Retina (tissue), 1 donor: ENCODE results near the gene LMF2.

Experiments used
- DNase-seq: peaks from one replicate; pipeline ENCODE4 v3.0.0-alpha.2; 2016

The LMF2 gene

DNA sequence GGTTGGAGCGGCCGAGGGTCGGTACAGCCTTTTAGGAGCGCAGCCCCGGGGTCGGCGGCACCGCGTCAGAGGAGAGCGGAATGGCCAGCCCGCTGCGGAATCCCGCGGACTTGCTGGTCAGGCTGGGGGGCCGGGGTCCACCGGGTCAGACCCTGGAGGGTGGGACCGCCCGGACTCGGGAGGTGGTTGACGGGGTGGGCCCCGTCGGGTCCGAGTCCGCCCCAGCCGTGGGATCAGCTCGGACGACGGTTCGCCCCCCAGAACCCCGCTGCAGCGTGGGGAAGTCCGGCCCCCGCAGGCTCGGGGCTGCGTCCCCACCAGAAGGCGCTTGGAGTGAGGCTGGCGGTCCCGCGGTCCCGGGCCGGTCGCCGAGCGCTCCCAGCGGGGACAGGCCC lies 26.5 kb downstream of the LMF2 start:
- DNase-seq, result no peak

DNA sequence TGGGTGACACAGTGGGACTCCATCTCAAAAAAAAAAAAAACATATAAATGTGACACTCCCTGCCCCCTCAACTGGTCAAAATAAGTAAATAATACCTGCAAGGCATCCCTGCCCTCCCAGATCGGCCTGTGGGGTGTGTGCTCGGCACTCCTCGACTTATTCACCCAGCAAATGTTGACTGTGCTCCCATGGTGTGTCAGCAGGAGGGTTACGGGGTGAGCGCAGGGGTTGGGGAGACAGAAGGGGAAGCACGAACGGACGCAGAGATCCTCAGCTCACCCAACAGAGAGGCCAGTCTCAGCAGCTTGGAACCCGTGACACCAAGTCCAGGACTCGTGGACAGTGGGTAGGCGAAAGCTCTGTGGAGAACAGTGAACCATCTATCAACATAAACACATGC lies 27.8 kb downstream of the LMF2 start:
- no peak for DNase-seq

DNA sequence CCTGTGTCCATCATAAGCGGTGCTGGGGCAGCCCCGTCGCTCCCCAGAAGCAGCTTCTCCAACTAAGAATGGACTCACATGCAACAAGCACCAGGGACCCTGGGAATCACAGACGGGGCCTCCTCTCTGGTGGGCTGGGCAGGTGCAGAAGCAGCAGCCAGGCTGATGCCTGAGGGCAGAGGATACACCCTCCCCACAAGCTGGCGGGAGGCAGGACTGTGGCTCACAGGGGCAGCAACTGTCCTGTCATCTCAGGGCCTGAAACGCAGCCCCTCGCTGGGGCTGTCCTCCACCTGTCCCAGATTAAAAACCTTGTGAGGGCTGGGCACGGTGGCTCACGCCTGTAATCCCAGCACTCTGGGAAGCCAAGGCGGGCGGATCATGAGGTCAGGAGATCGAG lies 29.6 kb downstream of the LMF2 start:
- no peak for DNase-seq

DNA sequence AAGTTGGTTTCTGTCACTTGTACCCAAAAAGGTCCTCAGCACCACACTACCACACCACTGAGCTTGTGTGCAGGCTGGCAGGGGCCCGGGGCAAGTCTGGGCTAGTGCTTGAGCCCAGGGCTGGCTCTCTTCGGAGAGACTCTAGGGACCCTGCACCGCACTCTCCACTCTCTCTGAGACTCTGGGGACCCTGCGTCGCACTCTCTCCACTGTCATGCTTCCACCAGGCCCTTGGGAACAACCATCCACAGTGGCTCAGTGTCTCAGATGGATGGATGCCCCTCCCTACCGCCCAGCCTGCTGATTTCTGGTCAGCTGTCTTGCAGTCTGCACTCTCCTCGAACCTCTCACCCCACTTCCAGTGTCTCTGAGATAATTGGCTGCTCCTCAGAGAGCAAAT lies 30.6 kb downstream of the LMF2 start:
- no peak for DNase-seq

DNA sequence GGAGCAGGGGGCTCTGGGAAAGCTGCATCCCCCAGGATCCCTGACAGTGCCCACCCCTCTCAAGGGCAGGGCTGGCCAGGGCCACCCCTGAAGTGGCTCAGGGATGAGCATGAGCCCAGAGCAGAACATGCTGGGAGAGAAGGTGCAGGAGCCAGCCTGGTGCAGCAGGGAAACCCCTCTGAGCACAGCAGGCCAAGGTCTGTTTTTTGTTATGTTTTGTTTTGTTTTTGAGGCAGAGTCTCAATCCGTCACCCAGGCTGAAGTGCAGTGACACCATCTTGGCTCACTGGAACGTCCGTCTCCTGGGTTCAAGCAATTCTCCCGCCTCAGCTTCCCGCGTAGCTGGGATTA lies 31.9 kb downstream of the LMF2 start:
- no peak for DNase-seq

DNA sequence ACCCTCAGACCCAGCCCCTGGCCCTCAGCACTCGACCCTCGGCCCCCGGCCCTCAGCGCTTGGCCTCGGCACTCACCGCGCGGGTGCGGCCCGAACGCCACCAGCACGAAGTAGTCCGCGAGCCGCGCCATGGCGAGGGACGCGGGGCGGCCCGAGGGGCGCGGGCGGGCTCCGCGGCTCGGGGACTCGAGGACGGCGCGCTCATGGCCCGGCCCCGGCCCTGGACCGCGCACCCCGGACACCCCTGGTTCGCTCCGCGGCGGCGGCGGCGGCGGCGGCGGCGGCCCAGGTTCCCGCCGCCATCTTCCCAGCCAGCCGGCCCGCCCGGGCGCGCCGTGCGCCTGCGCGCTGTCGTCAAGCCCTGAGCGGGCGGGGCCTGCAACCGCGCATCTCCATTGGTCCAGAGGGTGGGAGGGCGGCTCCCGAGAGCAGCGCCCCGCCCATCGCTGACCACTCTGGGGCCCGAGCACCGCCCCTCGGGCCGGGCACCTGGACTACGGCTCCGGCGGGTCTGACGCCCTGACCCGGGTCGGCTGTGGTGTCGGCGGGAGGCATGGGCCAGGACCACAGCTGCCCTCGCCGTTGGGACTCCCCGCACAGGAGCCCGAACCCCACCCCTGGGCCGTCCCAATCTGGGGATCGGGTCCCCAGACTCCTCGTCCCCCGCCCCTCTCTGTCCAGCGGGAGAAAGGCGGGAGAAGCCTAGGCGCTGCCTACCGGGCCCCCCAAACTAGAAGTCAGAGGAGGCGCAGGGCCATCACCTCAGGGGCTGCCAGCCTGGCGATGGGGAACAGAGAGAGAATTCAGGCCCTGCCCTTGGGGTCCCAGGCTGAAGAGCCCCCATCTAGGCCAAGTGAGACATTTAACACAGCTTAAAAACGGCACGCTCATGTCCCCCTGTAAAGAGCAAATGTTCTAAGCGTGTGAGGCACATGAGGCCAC lies 32.5 kb downstream of the LMF2 start, which contains the start of gene SBF1:
SBF1 (minus strand) TSS at position 326 of the 942 bp plus-strand sequence; CDS start at position 131, 195 bp downstream.
- peak; percentile 94 for DNase-seq

DNA sequence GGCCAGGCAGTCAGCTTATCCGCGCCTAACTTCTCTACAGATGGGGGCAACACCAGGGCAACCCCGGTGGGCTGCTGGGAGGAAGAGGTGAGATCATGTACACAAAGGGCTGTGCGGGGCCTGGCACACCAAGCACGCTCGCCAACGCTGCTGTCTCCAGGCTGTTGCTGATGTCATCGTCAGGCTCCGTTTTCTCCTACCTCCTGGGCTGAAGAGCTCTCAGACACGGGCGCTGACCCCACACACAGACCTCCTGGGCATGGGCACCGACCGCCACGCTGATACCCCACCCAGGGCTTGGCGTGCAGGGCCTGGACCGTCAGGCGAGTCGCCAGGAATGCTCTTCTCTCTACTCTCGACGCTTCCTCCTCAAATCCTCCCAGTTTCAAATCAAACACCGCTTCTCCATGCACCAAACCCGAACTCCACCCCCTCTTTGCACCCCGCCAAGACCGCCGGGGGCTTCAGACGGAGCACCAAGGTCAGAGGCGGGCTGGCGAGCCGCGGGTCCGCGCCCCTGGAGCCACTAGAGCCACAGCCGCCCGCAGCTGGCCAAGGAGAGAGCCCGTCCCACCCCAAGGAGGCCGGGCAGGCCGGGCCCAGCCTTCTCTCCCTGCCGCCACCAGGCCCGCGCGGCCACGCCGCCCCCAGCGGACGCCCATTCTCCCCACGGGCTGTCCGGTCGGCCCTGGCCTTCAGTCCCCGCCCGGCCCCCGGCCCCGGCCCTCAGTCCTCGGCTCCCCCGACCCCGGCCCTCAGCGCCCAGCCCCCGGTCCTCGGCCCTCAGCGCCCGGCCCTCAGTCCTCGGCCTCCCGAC lies 33.4 kb downstream of the LMF2 start:
- DNase-seq, result peak; percentile 48

DNA sequence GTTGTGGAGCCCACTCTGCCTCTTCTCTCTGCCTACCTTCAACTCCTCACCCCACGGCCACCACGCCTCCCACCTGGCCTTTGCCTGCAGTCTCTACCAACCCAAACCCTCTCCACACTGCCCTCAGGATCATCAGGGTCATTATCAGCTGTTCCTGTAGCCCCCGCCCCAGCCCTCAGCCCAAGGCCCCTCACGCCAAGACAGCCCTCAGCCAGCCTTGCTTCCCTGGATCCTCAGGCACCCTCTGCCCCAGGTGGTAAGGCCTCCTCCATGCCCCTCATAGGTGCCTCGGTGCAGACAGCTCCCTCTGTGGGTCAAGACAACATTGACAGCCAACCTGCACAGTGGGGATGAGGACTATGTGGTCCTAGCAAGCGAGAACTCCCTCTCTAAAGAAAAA lies 34.4 kb downstream of the LMF2 start:
- DNase-seq, result no peak

DNA sequence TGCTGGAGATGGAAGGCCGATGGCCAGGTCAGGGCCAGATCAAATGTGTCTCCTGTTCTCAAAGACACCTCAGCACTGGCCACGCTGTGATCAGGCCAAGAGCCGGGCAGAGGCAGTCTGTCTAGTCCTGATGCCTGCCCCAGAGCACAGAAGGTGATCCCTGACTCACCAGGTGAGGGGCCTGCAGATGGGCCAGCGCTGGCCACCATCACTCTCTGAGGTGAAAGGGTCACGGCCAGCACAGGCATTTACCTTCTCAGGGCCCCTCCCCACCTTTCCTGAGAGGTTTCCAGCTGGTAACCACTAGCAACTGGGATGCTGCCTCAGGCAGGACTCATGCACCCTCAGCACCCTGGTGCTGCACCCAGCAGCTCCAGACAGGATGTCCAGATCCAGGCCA lies 35.5 kb downstream of the LMF2 start:
- no peak for DNase-seq

DNA sequence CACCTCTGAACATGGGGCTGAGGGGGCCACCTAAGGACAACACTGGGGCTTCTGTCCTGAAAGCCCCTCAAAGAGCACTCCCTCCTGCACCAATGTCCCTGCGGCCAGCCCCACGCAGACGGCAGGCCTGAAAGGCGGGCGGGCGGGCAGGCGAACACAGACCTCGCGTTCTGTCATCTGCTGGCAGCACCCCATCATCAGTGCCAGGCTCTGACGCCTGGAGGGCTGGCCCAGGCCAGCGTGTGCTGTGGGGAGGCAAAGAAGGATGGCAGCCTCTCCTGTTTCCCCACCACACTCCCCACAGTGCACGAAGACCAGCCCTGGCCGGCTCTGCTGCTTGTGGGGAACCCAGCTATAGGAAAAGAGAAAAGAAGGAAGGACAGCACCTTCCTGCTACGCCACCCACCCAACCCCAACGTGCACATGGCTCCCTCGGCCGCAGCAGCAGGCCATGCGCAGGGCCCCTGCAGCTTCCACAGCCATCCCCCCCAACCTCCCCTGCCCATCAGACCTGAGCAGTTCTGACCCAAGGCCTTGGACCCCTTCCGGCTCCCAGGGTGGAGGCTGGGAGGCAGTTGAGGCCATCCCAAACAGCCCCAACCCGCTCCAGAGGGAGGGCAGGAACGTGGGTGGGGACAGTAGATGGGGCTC lies 36.2 kb downstream of the LMF2 start:
- DNase-seq, result no peak

DNA sequence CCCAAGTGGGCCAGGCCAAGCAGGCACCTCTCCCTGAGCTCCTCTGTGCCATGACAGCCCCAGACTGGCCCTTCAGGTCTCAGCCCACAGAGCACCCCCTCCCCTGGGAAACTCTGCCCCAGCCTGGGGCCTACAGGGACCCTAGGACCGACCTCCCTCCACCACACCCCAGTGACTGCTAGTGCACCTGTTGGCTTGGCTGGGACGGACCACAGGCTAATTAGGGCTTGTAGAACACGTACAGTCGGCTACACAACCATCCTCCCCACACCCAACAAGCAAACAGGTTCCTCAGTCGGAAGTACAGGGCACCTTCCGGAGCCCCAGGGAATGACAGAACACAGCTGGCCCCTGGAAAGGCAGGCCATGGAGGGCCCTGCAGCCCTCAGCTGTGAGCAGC lies 37.0 kb downstream of the LMF2 start:
- DNase-seq, result no peak

DNA sequence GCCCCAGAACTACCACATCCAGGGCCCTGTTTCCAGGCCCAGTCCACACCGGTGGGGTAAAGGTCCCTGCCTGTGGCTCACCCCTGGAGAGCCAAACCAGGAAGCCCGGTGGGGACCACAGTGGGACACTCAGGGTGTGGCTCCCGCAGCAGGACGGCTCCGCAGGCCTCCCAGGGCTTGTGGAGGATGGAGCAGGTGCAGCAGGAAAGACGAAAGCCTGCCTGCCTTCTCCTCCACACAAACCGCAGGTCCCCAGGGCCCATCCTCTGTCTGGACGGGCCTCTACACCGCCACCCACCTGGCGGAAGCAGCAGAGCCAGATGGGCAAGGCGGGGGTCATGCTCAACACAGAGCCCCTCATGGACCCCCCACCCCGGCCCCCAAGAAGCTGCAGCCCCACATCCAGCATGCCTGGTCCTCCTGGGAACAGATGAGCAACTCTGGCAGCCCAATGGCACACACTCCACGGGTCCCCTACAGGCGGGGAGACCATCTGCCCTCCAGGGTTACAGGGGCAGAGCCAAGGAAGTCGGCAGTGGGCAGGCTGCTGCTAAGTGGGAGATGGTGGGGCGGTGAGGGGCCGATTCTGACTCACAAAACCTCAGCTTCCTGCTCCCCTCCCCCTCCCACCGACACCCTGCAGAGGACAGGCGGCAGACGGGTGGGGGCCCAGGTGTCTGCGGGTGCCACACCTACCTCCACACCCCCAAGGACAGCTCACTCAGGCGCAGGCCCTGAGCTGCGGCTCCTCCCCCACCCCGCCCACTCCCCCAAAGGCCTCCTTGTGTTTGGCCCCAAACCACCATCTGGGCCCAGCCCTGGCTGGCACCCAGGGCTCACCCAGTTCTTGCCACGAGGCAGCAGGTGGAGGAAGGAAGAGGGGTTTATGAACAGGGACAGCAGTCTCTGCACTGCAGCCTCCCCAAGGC lies 37.9 kb downstream of the LMF2 start:
- DNase-seq, result no peak

DNA sequence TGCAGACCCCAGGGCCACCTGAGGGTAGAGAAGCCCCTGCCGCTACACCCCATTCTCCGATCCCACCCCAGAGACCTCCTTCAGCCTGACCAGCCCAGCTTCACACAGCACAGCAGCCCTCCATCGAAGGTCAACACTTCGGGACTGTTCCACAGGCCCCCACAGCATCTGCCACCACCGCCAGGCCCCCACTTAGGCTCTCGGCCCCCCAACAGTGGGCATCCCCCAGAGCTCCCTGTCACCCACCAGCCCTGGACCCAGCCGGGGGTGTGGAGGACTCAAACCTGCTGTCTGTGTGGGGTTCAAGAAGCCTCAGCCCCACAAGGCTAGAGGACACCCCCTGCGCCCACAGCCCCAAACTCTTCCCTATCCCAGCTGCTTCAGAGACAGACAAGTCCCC lies 38.9 kb downstream of the LMF2 start:
- DNase-seq, result no peak

DNA sequence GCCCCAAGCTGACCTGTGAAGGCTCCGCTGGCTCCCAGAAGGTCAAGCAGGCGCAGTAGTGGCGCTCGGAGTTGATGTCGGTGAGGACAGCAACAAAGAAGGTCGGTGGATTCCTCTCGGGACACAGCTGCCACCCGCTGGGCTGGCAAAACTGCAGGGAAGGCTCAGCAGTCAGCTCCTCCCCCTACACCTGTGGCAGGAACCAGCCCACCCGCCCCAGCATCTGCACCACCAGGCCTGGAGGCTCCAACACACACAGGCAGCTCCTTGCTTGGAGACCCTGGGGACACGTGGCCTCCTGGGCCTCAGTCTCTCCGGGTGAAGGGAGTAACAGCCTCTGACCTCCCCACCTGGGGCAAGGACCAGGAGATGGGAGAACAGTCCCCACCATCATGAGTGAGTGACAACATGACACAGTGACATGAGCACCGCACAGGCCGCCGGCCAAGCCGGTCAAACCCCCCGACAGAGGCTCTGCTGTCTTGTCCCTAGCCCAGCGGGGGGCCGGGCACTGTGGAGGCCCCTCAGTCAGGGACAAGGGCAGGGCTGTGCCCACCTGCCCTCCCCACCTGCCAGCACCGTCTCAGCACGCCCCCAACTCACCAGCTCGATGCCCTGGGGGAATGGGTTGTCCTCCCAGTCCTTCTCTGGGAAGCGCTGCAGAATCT lies 39.6 kb downstream of the LMF2 start:
- no peak for DNase-seq

DNA sequence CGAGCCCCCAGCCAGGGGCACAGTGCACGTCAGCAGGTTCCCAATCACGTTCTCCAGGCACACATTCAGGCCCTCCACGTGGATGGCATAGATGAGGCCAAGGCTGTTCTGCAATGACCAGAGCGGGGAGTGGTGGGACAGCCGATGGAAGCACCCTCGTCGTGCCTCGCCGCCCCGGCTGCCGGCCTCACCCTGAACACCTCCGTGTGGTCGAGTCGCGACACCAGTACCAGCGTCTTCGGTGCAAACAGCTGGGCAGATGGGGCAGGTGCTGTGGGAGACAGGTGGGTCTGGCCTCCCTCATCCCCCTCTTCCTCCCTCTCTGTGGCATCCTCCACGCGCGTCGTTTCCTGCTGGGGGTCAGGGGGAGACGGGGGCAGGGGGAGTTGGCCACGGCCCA lies 40.2 kb downstream of the LMF2 start:
- no peak for DNase-seq

DNA sequence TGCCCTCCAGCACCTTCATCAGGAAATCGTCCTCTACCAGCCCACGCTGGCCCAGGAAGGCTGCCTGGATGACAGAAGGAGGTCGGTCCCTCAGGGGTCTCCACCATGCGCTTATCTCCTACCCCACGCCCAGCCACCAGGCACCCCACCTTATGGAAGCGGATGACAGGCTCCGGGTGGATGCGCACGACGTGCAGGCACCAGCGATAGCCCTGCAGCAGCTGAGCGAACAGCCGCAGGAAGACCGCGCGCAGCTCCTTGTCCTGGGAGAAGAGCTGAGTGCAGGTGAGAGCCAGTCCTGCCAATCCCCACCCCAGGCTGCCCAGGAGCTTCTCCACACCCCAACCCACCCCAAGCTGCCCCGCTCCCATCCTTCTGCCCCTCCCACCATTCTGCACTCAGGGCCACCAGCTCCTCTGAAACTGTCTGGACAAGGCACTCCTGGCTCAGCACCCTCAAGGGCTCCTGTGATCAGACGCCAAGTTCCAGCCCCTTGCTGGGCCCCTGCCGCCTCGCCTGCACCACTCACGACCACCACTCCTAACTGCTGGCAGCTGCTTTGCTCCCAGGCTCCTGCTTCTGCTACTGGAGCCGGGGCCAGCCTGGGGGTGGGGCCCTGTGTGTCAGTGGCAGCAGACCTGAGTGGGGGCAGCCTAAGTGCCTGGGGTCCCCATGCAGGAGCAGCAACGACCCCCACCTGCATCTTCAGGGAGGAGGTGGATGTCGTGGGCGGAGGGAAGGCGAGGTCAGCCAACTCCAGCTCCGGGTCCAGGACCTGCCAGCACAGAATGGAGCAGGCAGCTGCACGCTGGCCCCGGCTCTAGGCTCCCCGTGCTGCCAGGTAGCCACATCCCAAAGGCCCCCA lies 42.2 kb downstream of the LMF2 start:
- DNase-seq, result no peak

DNA sequence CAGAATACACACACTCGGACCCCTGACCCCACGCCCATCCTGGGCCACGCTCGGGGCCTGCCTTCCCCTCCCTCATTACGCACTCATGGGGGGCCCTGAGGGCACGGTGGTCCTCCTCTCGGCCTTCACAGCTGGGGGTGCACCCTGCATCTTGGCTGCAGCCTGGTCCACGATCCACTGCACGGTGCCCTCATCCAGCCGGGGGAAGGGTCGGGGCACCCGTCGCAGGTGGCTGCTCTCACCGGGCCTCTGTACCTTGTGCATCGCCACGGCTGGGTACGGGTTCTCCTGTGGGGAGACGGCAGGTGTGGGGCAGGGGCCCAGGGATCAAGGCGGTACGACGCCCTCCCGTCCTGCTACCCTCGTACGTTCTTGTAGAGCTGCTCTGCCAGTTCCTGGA lies 43.1 kb downstream of the LMF2 start:
- no peak for DNase-seq

DNA sequence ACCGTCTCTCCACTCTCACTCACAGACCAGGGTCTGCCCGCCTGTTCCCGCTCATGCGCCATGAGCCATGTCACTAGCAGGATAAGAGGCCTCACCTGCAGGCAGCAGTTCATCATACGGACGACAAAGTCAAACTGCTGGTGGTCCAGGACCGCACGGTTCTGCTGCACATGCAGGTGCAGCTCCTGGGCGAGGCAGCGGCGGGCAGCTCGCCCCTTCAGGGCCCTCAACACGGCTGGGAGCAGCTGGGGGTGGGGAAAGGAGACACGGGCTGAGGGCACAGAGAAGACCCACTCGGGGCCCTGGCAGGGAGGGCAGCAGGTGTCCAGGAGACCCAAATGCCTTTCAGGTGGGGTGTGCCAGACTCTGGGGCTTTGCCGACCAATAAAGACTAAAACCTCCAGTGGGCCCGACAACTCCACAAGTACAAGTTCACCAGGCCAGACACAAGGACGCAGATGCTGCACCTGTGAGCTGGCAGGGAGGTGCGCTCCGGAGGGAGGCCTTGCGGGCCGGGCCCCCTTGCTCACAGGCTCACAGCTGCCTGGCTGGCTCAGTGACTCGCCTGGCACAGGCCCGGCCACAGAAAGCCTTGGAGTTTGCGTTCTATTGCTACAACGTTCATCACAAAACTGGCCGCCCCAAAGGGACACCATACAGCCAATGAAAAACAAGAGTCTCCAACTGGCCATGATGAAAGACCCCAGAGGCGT lies 44.2 kb downstream of the LMF2 start:
- DNase-seq, result no peak

DNA sequence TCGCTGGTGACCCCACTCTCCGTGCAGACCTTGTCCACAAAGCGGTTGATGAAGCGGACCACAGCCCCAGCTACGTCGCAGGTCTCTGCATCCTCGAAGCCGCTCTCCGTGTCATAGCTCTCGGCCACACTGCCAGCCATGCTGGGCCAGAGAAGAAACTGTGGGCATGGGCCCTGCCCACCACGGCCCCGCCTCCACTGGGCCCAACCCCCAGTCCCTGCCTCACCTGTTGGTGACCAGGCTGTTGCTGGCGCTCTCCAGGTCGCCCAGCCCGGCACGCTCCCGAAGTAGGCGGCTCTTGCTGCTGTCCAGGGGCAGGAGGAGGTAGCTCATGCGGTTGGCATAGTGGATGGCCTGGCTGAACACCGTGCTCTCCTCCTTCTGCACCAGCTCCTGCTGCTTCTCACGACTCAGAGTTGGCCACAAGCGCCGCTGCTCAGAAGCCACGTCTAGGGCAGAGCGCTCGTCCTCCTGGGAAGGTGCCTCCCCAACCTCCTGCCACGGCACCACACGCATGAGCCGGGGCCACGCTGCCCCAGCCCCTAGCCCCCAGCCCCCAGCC lies 45.4 kb downstream of the LMF2 start:
- DNase-seq, result no peak

DNA sequence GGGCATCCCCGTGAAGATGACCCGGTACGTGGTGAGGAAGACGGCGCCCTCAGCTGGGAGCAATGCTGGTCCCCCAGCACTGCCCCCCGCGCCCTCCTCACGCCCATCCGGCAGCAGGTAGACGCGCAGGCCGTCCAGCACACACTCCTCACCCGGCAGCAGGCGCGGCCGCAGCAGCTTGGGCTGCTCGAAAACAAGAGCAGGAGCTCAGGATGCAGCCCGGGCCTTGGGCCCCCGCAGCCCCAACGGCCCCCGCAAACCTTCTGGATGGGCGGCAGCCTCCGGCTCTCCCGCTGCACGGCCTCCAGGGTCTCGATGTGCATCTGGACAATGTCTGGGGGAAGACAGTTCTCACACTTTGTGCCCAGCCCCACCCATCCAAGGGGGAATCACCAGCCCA lies 46.0 kb downstream of the LMF2 start:
- no peak for DNase-seq
